GM12878 (cell line): Measurements from ENCODE around the gene CHD9.

Source experiments
- CTCF ChIP-seq, 3 experiments: IDR thresholded peaks in 2 of 3; conservative IDR thresholded peaks in 1 of 3; 2 replicates each; pipeline ENCODE4 v1.5.1; 2011; ENCODE audit warnings: low read depth in 3 of 3, low read length in 3 of 3, mild to moderate bottlenecking in 3 of 3, control low read depth in 2 of 3, moderate library complexity in 2 of 3, inconsistent platforms in 1 of 3, mixed read lengths in 1 of 3; ENCODE audit not compliant: control insufficient read depth in 2 of 3, insufficient read depth in 1 of 3; ENCODE audit errors: extremely low read depth in 1 of 3
- EP300 ChIP-seq, 2 experiments: fragments of 150-350 bp in 1 of 2; IDR thresholded peaks; 2 replicates each; pipeline ENCODE4 v1.6.1; 2011 to 2012; ENCODE audit warnings: low read depth in 2 of 2, low read length in 2 of 2, borderline replicate concordance in 1 of 2, improper control_type of control experiment in 1 of 2, inconsistent platforms in 1 of 2; ENCODE audit not compliant: control insufficient read depth in 1 of 2
- EZH2 ChIP-seq: IDR thresholded peaks from 2 replicates; pipeline ENCODE4 v1.6.1; 2012; ENCODE audit warnings: low read depth, mild to moderate bottlenecking, control low read depth, inconsistent platforms, low read length, borderline replicate concordance; ENCODE audit not compliant: control insufficient read depth
- JUND ChIP-seq: IDR thresholded peaks from 2 replicates; pipeline ENCODE4 v1.6.1; 2012; ENCODE audit warnings: low read depth, mild to moderate bottlenecking, low read length, improper control_type of control experiment, moderate library complexity
- NRF1 ChIP-seq: conservative IDR thresholded peaks from 2 replicates; pipeline ENCODE4 v1.6.1; 2011; ENCODE audit warnings: mild to moderate bottlenecking, low read depth, low read length, improper control_type of control experiment
- POLR2A ChIP-seq: IDR thresholded peaks from 2 replicates; pipeline ENCODE4 v1.6.1; 2011; ENCODE audit warnings: low read depth, mild to moderate bottlenecking, low read length
- ZSCAN29 ChIP-seq: fragments of 450-650 bp; IDR thresholded peaks from 2 replicates; pipeline ENCODE4 v1.6.1; 2017; ENCODE audit warnings: mild to moderate bottlenecking, moderate library complexity

- TF ChIP-seq ZSCAN29 (no peak), EP300 (IDR thresholded peaks at IDR 0.05; ENCODE audit: borderline replicate concordance in 1 of 2, control insufficient read depth in 1 of 2, low read depth in 2 of 2, low read length in 2 of 2) (no peak), JUND (no peak), EZH2 (no peak), NRF1 (no peak), POLR2A (no peak), CTCF (IDR thresholded peaks at IDR 0.05 in 2 of 3, conservative IDR thresholded peaks at IDR 0.05 in 1 of 3; ENCODE audit: control insufficient read depth in 2 of 3, extremely low read depth in 1 of 3, insufficient read depth in 1 of 3, low read depth in 3 of 3, low read length in 3 of 3) (no peak)
Observed at GRCh38 chr16:53357955-53358354, 303.2 kb downstream of the CHD9 start.
